ENCODE results near the gene COPZ2.

- TF ChIP-seq POLR2AphosphoS5 (IDR thresholded peaks at IDR 0.05): no peak
- TF ChIP-seq, protein P1, sequence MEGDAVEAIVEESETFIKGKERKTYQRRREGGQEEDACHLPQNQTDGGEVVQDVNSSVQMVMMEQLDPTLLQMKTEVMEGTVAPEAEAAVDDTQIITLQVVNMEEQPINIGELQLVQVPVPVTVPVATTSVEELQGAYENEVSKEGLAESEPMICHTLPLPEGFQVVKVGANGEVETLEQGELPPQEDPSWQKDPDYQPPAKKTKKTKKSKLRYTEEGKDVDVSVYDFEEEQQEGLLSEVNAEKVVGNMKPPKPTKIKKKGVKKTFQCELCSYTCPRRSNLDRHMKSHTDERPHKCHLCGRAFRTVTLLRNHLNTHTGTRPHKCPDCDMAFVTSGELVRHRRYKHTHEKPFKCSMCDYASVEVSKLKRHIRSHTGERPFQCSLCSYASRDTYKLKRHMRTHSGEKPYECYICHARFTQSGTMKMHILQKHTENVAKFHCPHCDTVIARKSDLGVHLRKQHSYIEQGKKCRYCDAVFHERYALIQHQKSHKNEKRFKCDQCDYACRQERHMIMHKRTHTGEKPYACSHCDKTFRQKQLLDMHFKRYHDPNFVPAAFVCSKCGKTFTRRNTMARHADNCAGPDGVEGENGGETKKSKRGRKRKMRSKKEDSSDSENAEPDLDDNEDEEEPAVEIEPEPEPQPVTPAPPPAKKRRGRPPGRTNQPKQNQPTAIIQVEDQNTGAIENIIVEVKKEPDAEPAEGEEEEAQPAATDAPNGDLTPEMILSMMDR (IDR thresholded peaks at IDR 0.05): no peak
- no peak for TF ChIP-seq POLR2A (IDR thresholded peaks at IDR 0.05)
- no peak for TF ChIP-seq EP300 (IDR thresholded peaks at IDR 0.05)
Measured at GRCh38 chr17:48037838-48038323, 284 bp upstream of the COPZ2 start.

All from upper lobe of left lung (tissue), 4 donors.